Choroid plexus epithelial cell (primary cell): ENCODE measurements around the gene XDH.

Source experiments
- DNase-seq: peaks from one replicate; pipeline ENCODE4 v3.0.0-alpha.2; 2010; ENCODE audit warnings: low read depth
- H3K4me3 ChIP-seq: 2 replicates; pipeline ENCODE4 v1.5.1; 2011; ENCODE audit warnings: low read depth, mild to moderate bottlenecking, control low read depth, low read length, moderate library complexity
- CTCF ChIP-seq: conservative IDR thresholded peaks from 2 replicates; pipeline ENCODE4 v1.5.1; 2011; ENCODE audit warnings: low read depth, mild to moderate bottlenecking, control low read depth, inconsistent platforms, low read length, moderate library complexity

XDH gene

GRCh38 chr2:31430439-31431165, 16.1 kb upstream of the XDH start:
- TF ChIP-seq CTCF, result no peak
- no peak overlapping the region for H3K4me3 ChIP-seq
- no peak for DNase-seq

GRCh38 chr2:31429759-31430438, 15.4 kb upstream of the XDH start:
- no peak for DNase-seq
- TF ChIP-seq CTCF, result no peak
- H3K4me3 ChIP-seq, result no peak overlapping the region

- no peak overlapping the region for H3K4me3 ChIP-seq
- DNase-seq, result no peak
- TF ChIP-seq CTCF, result no peak
Observed at GRCh38 chr2:31429040-31429439, 14.5 kb upstream of the XDH start.

- H3K4me3 ChIP-seq, result no peak overlapping the region
- peak; percentile 51 for DNase-seq
- peak; percentile 56 for TF ChIP-seq CTCF
Observed at GRCh38 chr2:31428001-31428418, 13.5 kb upstream of the XDH start.

- DNase-seq, result no peak
- no peak for TF ChIP-seq CTCF
- H3K4me3 ChIP-seq, result no peak overlapping the region
Observed at GRCh38 chr2:31426096-31426495, 11.6 kb upstream of the XDH start.

- no peak for DNase-seq
- no peak overlapping the region for H3K4me3 ChIP-seq
- TF ChIP-seq CTCF, result no peak
Observed at GRCh38 chr2:31421634-31422033, 7.1 kb upstream of the XDH start.

- TF ChIP-seq CTCF, result no peak
- peak; percentile 34 for DNase-seq
- no peak overlapping the region for H3K4me3 ChIP-seq
Observed at GRCh38 chr2:31420936-31421335, 6.4 kb upstream of the XDH start.
